Stimulated activated CD4-positive, alpha-beta T cell treated with anti-CD3 and anti-CD28 coated beads, Interleukin-4, amount 100 ng/mL, for 24 hours (primary cell): ENCODE data around the gene ATP6V1F.
"Not testable (repeated sequence)": the region's sequence is repeated elsewhere in the genome, so short reads cannot be mapped to it uniquely, and the experiment has no call there.

Experiments used
- DNase-seq: peaks from one replicate; pipeline ENCODE4 v3.0.0-alpha.2; 2020

Gene ATP6V1F

GRCh38 chr7:128904381-128905197 is 41.9 kb downstream of the ATP6V1F start:
- DNase-seq, result peak; percentile 34

DNA sequence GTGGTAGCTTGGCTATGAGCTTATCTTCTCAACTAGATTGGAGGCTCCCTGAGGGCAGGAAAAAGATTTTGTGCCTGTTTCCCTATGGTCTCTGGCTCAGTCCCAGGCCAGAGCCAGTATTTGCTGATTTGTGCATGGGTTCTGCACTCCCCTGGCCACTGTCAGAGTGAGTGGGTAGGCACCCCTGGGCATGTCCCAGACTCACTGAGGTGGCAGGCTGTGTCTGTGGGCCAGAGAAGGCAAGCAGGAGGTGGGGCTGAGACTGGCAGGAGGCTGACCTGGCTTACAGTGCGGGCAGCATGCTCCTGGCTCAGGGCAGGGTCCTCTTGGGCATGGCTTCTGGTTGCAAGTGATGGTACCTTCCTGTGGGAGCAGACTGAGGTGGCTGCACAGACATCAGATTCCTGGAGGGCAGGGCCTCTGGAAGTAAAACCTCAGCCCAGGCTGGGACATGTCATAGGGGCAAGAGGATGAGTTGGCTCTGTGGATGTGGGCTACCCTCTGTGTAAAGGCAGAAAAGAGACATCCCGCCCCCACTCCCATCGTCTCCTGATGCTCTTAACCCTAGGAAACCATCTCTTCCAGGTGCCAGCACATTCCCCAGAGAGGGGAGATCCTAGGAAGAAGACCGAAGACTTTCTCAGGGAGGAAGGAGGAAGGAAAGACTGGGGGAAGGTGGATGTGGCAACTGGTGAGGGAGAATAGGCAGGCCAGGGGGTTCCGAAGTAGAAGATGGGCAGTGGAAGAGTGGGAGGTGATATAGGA is 43.5 kb downstream of the ATP6V1F start:
- no peak for DNase-seq

- DNase-seq, result no peak
Observed at GRCh38 chr7:128906766-128907559, 44.3 kb downstream of the ATP6V1F start.

DNA sequence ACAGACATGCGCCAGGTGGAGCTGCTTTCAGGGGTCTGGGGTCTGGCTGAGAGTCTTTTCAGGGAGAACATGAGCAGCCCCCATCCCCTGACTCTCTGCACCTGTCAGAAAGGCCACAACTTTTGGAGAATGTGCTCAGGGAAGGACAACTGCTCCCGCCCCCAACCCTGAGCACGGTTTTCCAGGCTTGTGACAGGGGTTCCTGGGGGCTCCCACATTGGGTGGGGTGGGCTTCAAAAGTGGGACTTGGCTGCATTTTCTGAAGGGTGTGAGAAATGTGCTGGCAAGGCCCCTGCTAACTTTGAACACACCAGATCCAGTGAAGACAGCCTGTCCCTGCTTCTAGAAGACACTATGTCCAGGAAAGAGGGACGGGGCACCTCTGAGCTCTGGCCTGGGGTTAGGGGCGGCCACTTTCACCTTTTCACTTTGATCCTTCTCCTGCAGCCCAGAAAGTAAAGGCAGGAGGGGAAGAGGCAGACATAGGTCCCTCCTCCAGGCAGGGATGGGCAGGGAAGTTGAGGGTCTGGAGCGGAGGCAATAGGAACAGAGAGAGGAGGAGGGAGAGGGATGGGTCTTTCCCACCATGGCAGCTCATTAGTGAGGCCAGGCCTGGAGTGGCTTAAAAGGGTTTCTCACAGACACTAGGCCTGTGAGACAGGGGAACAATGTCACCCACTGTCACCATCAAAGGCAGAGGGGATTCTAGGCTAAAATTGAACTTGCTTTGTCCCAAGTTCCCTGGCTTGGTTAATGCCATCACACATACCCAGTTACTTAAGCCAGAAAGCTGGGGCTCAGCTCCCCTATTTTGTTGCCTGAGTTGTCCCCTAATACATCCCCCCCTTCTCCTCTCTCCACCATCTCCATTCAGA is 46.3 kb downstream of the ATP6V1F start:
- DNase-seq, result no peak

- DNase-seq, result no peak
Observed at GRCh38 chr7:128909625-128910568, 47.2 kb downstream of the ATP6V1F start.

GRCh38 chr7:128910569-128910945 is 47.9 kb downstream of the ATP6V1F start, which contains the start of gene KCP:
Gene KCP (minus strand): TSS chr7:128910709. CDS start chr7:128910676, 33 bp downstream.
- no peak for DNase-seq

- DNase-seq, result no peak
Observed at GRCh38 chr7:128911423-128912031, 48.9 kb downstream of the ATP6V1F start.

GRCh38 chr7:128912281-128912680 is 49.6 kb downstream of the ATP6V1F start:
- DNase-seq, result no peak

DNA sequence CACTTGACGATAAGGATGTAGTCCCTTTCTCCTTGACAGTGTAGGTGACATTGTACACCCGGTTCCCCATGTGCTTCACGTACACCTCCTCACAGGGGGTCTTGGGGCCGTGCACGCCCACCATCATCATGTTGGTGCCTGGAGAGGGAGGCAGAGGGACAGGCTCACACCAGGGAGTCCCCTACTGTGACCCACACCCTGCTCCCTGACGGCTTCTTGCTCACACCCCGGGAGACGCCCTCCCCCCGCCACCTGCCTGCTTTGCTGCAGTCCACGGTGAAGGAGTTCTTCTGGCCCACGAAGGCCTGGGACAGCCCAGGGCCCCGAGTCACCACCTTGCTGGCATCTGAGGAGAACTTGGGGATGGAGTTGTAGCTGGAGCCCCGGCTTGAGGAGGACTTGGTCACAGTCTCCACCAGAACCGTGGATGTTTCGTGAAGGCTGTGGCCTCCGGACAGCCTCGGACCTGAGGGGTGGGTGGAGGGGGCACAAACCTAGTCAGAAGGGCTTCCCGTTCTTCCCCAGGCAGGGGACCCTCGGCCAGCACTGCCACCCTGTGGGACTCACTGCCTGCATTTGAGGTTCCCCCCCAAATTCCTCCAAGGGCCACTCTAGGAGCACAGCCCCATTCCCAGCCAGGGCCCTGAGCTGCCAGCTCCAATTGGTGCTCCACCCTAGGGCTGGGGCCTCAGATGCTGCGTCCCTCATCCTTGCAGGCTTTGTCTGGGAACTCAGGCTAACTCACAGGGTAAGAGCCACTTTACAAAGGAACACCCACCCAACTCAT is 50.2 kb downstream of the ATP6V1F start:
- not testable (repeated sequence) for DNase-seq

GRCh38 chr7:128913870-128914565 is 51.4 kb downstream of the ATP6V1F start:
- no peak for DNase-seq

GRCh38 chr7:128914566-128915151 is 52.0 kb downstream of the ATP6V1F start:
- no peak for DNase-seq

- DNase-seq, result no peak
Observed at GRCh38 chr7:128915271-128915819, 52.7 kb downstream of the ATP6V1F start.
